Breast epithelium (tissue), 3 donors: ENCODE measurements around the gene RASGRF2.

Source experiments
- CTCF ChIP-seq, 3 donors: fragments of 450-650 bp; IDR thresholded peaks; one replicate each; pipeline ENCODE4 v1.5.1; 2016 to 2017; ENCODE audit warnings: antibody characterized with exemption in 3 of 3, mild to moderate bottlenecking in 3 of 3, moderate library complexity in 3 of 3
- POLR2A ChIP-seq: fragments of 450-650 bp; IDR thresholded peaks from one replicate; pipeline ENCODE4 v1.6.1; 2016; ENCODE audit warnings: antibody characterized with exemption, mild to moderate bottlenecking, moderate library complexity
- POLR2AphosphoS5 ChIP-seq, 3 donors: sonication (generic); formaldehyde crosslinking; IDR thresholded peaks; one replicate each; pipeline ENCODE4 v1.6.1; 2017; ENCODE audit warnings: antibody characterized with exemption in 3 of 3

GRCh38 chr5:81250004-81250403 lies 289.8 kb downstream of the RASGRF2 start:
- TF ChIP-seq CTCF (IDR thresholded peaks at IDR 0.05) = no peak
- no peak for TF ChIP-seq POLR2A
- no peak for TF ChIP-seq POLR2AphosphoS5 (IDR thresholded peaks at IDR 0.05)
